ENCODE measurements around the gene GJC2. TPM values are rescaled to one million over a fixed set of nuclear protein-coding genes. Genes with fewer than 3 reads are reported as not detected.
"Not testable (repeated sequence)": the region's sequence is repeated elsewhere in the genome, so short reads cannot be mapped to it uniquely, and the experiment has no call there.

Gene GJC2
- total RNA-seq, 1 experiment from 2014 or later: 0.72 TPM

DNA sequence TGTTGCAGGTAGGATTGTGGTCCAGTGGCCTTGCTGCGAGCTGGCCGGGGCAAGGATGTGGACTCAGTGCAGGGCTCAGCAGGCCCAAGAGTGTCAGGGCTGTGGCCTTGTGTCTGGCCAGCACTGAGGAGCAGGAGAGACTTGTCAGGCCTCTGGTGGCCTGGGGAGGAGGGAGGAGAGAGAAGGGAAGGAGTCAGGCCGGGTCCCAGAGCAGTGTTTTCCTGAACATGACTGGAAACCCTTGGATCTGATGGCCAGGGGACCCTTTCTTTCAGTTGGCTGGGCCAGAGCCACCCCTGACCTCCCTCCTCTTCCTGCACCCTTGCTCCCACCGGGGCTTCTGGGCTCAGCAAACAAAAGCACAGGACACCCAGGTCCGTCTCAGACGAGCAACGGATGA, 20.9 kb downstream of the GJC2 start:
- no peak for DNase-seq (ENCODE audit: extremely low read depth, low read depth)

DNA sequence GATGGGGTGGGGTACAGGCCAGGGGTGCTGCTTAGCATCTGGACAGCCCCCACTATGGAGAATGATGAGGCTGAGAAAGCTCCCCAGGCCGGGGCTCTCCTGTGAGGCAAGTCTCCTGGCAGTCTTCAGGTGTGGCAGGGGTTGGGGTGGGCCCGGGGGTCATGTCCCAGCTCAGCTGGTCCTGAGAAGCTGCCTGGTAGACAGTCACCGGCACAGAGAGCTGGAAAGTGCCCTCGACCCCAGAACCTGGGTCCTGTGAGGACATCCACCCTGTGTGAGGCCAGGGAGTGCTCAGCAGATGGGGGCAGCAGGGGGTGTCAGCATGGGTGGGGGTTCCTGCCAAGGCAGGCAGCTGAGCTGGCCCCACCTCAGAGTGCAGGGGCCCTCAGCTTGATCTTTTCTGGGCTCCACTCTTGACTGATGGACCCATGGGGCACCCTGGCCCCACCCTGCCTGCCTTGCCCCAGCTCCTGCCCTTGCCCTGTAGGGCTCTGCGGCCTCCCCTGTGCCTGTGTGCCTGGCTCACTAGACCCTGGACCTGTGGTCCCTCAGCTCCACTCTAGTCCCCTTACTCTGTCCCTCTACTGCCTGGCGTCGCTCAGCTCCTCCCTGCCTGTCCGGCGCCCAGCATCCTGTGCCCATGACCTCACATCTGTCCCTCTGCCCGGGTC, 21.6 kb downstream of the GJC2 start:
- no peak for DNase-seq (ENCODE audit: extremely low read depth, low read depth)

DNA sequence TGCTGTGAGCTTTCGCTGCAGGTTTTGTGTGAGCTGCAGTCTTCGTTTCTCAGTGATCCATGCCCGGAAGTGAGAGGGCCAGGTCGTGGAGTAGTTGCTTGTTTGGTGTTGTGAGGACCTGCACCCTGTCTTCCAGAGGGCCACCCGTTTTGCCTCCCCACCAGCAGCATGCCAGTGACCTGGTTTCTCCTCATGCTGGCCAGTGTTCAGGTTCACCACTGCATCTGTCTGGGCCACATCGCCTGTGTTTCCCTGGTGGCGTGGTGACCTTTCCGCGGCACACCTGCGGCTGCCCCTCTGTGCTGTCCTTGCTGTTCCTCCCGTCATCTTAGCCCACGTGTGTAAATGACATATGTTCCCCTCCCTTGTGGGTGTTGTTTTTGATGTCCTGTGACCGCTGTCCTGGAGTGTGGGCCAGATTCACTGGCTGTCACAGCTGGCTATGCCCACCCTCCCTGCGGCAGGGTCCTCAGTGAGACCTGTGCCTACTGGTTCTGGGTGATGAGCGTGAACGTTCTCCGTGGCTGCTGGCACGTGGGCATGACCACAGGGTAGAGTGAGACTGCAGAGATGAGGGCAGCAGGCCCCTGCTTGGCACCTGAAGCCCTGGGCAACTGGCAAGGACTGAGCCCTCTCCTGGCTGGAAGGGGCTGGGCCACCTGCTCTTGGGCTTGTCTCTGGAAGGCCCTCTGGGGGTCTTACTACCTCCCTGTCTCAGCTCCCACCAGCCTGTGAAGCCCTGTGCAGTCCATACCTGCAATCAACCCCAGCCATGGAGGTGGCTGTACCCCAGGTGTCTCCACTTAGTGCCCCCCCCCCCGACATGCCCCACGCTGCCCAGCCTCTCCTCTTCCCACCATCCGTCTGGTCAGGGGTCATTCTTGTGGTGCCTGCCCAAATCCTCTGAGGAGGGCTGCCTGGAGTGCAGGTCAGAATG, 23.1 kb downstream of the GJC2 start:
- DNase-seq (ENCODE audit: extremely low read depth, low read depth): no peak

DNA sequence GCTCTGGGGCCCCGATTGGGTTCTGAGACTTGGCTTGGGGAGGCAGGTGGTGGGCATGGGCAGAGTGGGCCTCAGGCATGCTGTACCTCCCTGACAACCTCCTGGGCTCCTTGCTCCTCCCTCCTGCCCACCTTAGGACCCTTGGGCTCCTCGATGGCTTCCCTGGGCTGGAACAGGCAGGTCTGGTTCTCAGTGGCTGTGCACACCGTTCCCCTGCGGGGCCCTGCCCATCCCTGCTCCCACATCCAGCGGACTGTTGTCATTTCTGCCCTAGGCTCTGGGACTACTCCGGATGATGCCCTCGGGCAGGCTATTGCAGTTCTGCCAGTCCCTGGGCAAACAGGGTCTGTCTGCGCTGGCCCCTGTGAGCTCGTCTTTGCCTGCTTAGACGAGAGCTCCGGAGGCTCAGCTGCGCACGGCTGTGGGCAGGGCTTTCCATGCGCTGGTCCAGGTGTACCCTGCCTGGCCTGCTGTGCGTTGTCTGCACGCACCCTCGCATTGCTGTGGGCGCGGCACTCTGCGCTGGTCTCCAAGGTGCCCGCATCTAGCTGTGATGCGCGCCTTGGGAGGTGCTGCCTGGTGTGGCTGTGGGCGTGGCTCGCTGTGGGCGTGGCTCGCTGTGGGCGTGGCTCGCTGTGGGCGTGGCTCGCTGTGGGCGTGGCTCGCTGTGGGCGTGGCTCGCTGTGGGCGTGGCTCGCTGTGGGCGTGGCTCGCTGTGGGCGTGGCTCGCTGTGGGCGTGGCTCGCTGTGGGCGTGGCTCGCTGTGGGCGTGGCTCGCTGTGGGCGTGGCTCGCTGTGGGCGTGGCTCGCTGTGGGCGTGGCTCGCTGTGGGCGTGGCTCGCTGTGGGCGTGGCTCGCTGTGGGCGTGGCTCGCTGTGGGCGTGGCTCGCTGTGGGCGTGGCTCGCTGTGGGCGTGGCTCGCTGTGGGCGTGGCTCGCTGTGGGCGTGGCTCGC, 24.1 kb downstream of the GJC2 start:
- DNase-seq (ENCODE audit: extremely low read depth, low read depth): not testable (repeated sequence)

DNA sequence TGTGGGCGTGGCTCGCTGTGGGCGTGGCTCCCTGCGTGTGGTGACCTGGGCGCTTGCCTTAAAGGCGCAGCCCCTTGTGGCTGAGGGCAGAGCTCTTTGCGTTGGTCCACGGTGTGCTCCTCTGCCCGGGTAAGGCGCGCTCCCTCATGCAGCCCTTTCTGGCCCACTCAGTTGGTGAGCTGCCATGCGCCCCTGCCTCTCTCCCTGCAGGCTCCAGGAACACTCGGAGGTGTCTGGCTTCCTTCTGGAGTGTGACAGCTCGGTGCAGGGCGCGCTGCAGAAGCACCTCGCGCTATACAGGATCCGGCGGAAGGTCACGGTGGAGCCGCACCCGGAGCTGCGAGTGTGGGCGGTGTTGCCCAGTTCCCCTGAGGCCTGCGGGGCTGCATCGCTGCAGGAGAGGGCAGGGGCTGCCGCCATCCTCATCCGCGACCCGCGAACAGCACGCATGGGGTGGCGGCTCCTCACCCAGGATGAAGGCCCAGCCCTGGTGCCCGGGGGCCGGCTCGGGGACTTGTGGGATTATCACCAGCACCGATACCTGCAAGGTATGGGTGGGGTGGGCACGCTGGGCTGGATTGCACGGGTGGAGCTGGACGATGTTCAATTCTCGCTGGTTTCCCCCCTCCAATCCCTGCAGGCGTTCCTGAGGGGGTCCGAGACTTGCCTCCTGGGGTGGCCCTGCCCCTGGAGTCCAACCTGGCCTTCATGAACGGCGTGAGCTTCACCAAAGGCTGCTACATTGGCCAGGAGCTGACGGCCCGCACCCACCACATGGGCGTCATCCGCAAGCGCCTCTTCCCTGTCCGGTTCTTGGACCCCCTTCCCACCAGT, 25.0 kb downstream of the GJC2 start:
- DNase-seq (ENCODE audit: extremely low read depth, low read depth): no peak

DNA sequence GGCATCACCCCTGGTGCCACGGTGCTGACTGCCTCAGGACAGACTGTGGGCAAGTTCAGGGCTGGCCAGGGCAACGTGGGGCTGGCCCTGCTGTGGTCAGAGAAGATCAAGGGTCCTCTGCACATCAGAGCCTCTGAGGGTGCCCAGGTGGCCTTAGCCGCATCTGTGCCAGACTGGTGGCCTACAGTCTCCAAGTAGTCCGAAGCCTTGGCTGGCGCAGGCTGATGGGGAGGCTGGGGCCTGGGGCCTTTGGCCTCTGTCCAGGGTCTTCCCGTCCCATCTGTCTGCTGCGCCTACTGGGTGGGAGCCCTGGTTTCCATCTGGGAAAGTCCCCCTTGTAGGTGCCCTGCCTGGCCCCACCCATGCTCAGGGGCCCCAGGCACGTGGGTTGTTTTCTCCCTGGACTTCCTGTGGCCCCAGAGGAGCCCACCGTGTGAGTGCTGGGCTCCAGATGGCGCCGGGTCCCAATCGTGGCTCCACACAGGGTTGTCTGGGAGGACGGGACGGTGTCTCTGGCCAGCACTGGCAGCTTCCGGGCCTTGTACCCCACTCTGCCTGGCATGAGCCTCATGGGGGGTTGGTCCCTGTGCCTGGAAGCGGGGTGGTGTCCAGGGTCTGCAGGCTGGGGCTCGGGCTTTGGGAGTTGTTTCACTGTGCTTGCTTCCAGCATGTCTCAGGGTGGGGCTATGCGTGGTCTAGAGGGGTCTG, 25.7 kb downstream of the GJC2 start:
- no peak for DNase-seq (ENCODE audit: extremely low read depth, low read depth)

DNA sequence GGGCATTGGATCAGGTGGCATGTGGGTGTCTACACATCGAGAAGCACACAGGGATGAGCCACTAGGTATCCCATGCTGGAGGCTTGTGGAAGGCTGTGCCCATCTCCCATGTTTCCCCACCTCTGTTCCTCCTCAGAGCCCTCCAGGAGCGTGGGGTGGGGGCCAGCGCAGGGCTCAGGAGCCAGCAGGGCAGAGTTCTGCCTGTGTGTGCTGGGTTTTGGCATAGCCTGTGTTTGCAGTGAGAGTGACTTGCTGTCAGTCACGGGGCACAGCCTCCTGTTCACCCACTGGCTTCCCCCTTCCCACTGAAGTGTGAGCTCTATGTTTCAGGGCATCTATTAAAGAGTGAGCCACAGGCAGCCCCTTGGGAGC, 26.3 kb downstream of the GJC2 start:
- no peak for DNase-seq (ENCODE audit: extremely low read depth, low read depth)

DNA sequence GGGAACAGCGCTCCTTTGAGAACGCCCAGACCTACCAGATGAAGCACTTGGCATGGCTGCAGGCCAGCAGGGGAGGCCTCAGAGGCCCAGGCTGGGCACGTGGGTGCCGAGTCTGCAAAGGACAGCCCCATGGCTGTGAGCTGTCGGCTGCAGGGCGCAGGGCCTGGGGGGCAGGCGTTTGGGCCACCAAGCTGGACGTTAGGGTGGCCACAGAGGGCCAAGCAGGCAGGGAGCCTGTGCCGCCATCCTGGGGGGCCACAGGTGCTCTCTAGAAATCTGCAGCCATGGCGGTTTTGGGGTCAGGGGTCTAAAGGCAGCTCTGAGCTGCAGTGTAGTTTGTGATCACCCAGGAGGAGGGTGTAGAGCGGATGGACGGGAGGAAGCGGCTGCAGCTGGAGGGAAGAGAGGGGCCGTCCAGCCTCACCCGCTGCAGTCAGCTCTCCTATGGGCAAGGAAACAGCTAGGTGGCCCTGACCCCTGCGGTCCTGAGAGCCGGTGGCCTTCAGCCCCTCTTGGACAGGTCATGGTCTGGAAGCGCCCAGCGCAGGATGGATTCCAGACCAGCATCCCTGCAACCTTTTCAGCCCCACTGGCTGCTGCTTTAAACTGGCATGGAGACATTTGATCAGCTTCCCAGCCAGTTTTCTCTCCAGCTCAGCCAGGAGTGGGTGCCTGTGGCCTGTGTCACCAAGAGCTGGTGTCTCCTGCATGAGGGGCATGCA, 26.9 kb downstream of the GJC2 start:
- DNase-seq (ENCODE audit: extremely low read depth, low read depth): no peak

DNA sequence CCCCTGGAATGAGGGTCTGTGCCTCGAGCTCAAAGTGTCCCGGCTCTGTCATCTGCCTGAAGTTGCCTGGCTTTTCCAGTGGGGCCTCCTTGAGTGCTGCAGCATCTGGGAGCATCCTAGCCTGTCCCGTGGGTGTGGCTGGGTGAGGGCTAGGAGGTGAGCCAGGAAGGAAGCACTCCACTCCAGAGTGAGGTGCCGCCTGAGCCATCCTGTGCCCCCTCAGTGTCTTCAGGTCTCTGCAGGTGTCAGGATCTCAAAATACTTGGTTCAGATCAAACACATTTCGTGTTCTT, 27.4 kb downstream of the GJC2 start:
- no peak for DNase-seq (ENCODE audit: extremely low read depth, low read depth)

DNA sequence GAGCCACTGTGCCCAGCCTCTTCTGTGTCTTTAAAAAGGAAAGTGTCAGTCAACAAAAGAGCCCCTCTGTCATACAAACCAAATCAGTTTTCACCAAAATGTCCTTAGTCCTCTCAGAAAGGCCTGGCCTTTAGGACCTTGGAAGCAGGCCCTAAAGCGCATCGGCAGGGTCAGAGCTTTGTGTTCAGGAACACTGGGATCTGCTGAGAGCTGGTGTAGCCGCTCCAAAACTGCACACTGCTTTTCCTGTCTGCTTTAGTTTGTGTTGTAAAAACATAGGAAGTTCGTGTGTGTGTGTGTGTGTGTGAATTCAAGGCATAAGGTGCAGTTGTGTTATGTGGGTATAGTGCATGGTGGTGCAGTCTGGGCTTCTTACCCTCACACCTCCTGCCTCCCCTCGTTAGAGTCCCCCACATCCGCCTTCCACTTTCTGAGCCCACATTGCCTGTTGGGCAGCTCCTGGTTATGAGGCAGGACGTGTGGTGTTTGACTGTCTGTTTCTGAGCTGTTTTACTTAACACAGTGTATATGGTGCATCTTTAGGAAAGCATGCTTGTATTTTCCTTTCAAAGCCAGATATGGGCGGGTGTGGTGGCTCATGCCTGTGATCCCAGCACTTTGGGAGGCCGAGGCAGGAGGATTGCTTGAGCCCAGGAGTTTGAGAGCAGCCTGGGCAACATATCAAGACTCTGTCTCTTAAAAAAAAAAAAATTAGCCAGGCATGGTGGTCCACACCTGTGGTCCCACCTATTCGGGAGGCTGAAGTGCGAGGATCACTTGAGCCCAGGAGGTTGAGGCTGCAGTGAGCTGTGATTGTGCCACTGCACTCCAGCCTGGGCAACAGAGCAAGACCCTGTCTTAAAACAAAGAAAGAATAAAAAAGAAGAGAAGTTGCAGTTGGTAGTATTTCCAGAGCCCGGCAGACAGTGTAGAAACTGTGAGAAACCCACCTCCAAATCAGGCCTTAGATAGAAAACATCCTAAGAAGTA, 28.3 kb downstream of the GJC2 start:
- no peak for DNase-seq (ENCODE audit: extremely low read depth, low read depth)

DNA sequence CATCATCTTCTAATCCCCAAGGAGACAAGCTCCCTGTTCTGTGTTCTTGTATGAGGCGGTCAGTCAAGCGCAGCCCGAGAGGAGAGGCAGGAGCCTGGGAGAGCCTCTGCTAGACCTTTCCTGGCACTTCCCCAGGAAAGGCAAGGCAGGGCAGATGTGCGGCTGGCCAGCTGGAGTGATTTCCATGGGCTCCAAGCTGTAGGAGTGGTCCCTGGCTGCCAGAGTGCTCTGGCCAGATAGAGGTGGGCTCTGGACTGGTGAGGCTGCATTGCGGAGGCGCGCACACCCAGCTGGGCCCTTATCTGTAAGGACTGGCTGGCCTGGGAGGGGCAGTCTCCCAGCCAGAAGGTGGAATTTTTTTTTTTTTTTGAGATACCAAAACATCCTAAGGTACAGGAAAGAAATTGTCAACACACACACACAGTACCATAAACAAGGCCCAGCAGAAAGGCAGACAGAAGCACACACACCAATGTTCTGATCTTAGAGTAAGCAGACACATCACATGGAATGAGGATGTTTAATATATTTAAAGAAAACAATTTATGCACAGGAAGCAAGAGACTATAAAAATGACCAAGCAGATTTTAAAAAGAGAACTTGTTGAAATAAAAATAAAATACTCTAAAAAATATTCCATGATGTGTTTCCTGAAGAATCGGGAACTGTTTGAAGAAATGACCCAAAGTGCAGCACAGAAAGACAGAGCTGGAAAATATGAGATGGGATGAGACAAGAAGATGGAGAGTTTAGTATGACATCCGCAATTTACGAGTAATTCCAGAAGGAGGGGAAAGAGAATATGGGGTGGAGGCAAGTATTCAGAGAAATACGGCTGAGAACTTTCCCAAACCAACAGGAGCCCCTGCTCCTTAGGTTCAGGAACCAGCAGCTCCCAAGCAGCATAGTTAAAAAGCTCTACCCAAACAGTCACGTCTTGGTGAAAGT, 29.3 kb downstream of the GJC2 start:
- no peak for DNase-seq (ENCODE audit: extremely low read depth, low read depth)

DNA sequence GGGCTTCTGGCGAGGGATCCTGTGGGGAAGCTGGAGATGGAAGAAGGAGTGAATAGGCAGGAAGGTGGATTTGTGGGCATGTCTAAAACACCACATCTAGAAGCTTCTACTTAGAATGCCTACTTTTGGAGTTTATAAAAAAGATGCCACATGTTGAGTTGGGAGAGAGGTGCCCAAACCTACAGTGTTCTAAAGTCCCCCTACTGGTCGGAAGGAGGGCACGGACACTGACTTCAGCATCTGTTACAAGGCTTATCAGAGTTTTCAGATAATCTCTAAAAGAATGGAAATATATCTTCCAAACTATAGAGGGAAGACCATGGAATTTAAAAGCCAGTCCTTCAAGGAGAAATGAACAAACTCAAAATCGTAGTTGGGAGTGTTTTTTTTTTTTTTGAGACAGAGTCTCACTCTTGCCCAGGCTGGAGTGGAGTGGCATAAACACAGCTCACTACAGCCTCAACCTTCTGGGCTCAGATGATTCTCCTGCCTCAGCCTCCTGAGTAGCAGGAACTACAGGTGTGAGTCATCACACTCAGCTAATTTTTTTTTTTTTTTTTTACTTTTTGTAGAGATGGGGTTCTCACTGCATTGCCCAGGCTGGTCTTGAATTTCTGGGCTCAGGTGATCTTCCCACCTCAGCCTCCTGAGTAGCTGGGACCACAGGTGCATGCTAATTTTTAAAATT, 30.7 kb downstream of the GJC2 start:
- DNase-seq (ENCODE audit: extremely low read depth, low read depth): no peak

DNA sequence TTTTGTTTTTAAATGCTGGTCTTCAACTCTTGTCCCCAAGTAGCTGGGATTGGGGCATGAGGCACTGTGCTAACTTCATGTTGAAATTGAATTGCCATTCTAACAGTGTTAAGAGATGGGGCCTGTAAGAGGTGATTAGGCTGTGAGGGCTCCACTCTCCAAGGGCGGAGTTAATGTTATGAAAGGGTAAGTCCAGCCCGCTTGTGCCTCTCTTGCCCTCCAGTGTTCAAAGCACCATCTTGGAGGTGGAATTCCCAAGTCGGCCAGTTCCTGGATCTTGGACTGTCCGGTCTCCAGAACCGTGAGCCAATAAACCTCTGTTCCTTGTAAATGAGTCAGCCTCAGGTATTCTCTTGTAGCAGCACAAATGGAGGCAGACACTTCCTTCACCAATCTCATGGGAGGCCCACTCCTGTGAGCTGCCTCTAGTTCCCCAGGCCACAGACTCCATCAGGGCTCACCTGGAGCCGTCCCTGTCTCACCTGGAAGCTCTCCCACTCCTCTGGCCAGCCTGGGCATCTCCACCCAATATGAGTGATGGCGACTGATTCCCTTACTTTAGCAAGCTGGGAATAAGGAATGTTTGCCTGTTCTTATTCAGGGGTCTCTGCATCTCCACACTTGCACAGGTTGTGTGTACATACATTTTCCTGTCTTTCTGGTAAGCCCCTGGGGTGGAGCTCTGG, 31.4 kb downstream of the GJC2 start:
- DNase-seq (ENCODE audit: extremely low read depth, low read depth): no peak

DNA sequence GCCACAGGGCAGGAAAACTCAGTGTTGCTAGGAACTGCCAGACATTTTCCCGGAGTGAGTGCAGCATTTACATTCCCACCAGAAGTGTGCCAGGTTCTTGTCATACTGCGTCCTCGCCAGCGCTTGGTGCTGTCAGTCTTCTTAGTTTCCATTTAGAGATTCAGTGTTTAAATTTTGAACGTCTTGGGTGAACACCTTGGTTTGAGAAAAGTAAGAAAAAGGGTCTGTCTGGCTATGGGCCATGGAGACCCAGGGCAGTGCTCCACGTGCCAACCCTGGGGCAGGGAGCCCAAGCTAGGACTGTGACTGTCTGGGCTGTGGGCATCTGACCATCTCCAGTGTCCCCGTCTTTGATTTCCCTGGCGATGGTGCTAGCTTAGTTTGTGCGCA, 31.9 kb downstream of the GJC2 start:
- DNase-seq (ENCODE audit: extremely low read depth, low read depth): no peak

DNA sequence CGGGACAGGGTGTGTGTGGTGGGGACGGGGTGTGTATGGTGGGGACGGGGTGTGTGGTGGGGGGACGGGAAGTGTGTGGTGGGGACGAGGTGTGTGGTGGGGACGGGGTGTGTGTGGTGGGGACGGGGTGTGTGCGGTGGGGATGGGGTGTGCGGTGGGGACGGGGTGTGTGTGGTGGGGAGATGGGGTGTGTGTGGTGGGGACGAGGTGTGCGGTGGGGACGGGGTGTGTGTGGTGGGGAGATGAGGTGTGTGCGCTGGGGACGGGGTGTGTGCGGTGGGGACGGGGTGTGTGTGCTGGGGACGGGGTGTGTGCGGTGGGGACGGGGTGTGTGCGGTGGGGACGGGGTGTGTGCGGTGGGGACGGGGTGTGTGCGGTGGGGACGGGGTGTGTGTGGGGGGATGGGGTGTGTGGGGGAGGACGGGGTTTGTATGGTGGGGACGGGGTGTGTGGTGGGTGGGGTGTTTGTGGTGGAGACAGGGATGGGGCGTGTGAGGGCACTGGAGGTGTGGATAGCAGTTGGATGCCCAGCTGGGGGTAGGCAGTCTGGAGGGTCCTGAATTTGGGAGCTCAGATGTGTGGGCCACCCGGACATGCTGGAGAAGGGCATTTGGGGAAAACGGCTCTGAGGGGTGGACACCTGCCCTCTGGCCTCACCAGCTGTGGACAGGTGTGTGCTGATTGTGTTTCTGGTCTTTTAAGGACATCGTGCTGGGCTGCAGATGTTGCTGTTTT, 32.7 kb downstream of the GJC2 start:
- DNase-seq (ENCODE audit: extremely low read depth, low read depth): no peak
